Stimulated activated CD4-positive, alpha-beta T cell treated with anti-CD3 and anti-CD28 coated beads, Interleukin-4, amount 100 ng/mL, for 48 hours (primary cell): Measurements from ENCODE around the gene TXNDC15.

ENCODE experiments used
- DNase-seq, 2 donors: peaks; one replicate each; pipeline ENCODE4 v3.0.0-alpha.2; 2020; ENCODE audit warnings: low read depth in 2 of 2

TXNDC15 gene

GRCh38 chr5:134918861-134919260 is 44.7 kb downstream of the TXNDC15 start:
- DNase-seq, result no peak

- DNase-seq, result no peak
Measured at GRCh38 chr5:134920848-134921575, 46.8 kb downstream of the TXNDC15 start.

- no peak for DNase-seq
Measured at GRCh38 chr5:134932508-134932907, 58.3 kb downstream of the TXNDC15 start.

- no peak for DNase-seq
Measured at GRCh38 chr5:134934202-134934601, 60.0 kb downstream of the TXNDC15 start.

GRCh38 chr5:134935711-134936602 is 61.8 kb downstream of the TXNDC15 start:
- DNase-seq, result no peak

GRCh38 chr5:134937526-134937925 is 63.4 kb downstream of the TXNDC15 start:
- no peak for DNase-seq

- DNase-seq, result no peak
Measured at GRCh38 chr5:134938030-134938429, 63.9 kb downstream of the TXNDC15 start.

- DNase-seq, result no peak
Measured at GRCh38 chr5:134939500-134939899, 65.3 kb downstream of the TXNDC15 start.

- DNase-seq, result no peak
Measured at GRCh38 chr5:134943547-134943946, 69.4 kb downstream of the TXNDC15 start.

- DNase-seq, result no peak
Measured at GRCh38 chr5:134944630-134945029, 70.5 kb downstream of the TXNDC15 start.

GRCh38 chr5:134945041-134945440 is 70.9 kb downstream of the TXNDC15 start:
- no peak for DNase-seq

- DNase-seq, result no peak
Measured at GRCh38 chr5:134948911-134949310, 74.7 kb downstream of the TXNDC15 start.

GRCh38 chr5:134949316-134949715 is 75.1 kb downstream of the TXNDC15 start:
- DNase-seq, result no peak
